ENCODE results near the gene RIPPLY1.

DNA sequence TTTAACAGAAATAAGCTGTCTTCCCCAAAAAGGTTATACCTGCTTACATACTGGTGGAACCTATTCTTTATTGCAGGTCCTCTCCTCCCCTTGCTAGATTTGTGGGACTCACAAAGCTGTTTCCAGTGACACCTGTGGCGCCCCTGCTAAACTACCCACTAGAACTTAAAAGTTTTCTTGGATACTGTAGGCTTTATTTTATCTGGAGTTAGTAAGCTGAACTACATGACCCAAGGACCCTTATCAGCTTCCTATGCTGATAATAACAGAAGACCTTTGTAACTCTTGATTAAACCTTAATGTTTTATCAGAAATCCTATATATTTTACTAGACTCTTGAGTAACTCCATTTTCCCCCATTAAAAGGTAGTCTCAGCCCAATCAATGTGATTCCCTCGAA lies 49.4 kb upstream of the RIPPLY1 start:
- TF ChIP-seq, protein P1, sequence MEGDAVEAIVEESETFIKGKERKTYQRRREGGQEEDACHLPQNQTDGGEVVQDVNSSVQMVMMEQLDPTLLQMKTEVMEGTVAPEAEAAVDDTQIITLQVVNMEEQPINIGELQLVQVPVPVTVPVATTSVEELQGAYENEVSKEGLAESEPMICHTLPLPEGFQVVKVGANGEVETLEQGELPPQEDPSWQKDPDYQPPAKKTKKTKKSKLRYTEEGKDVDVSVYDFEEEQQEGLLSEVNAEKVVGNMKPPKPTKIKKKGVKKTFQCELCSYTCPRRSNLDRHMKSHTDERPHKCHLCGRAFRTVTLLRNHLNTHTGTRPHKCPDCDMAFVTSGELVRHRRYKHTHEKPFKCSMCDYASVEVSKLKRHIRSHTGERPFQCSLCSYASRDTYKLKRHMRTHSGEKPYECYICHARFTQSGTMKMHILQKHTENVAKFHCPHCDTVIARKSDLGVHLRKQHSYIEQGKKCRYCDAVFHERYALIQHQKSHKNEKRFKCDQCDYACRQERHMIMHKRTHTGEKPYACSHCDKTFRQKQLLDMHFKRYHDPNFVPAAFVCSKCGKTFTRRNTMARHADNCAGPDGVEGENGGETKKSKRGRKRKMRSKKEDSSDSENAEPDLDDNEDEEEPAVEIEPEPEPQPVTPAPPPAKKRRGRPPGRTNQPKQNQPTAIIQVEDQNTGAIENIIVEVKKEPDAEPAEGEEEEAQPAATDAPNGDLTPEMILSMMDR (IDR thresholded peaks at IDR 0.05): no peak
- no peak for TF ChIP-seq POLR2A (IDR thresholded peaks at IDR 0.05)

Measured in uterus (tissue), 2 donors.